Activated CD4-positive, alpha-beta T cell treated with anti-CD3 and anti-CD28 coated beads, Interleukin-10, Interleukin-2, amounts not matched to agents 100 ng/mL and 50 ng/mL, durations not matched to agents 16 hours and 8 hours (primary cell): Measurements from ENCODE around the gene USP6NL.

ENCODE experiments used
- DNase-seq: peaks from one replicate; pipeline ENCODE4 v3.0.0-alpha.2; 2020

The USP6NL gene

DNA sequence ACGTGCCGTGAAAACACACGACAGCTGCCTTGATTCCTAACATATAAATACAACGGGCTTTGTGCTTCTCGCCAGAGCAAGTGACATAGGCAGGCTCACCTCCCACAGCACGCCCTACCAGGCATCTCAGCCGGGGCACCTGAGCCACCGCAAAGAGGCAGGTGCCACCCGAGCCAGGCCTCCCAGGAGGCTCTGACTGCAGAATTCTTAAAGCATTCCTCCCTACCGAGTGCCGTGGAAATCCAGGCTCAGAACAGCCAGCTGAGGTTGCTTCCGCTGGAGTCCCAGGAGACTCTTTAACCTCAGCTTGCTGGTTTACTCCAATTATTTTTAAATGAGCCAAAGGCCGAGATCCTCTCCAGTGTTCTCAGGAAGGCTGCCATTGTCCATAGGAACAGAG lies 206.5 kb downstream of the USP6NL start:
- DNase-seq = no peak
